Cardiac muscle cell (in vitro differentiated cells and primary cell): ENCODE results near the gene HDAC4. TPM values are rescaled to one million over a fixed set of nuclear protein-coding genes. Genes with fewer than 3 reads are reported as not detected.

Experiments
- DNase-seq, 2 donors: peaks; one replicate each; pipeline versions ENCODE4 v3.0.0 to v3.0.0-alpha.2; 2010 to 2017; ENCODE audit warnings: low read depth in 1 of 2, low spot score in 1 of 2
- H3K27ac ChIP-seq: fragments of 200-600 bp; sonication (generic); 2 replicates; pipeline ENCODE4 v1.5.1; 2016
- H3K27me3 ChIP-seq: fragments of 200-600 bp; sonication (generic); 2 replicates; pipeline ENCODE4 v1.6.0; 2016; ENCODE audit warnings: control low read depth
- H3K36me3 ChIP-seq: fragments of 200-600 bp; sonication (generic); 2 replicates; pipeline ENCODE4 v1.5.1; 2016; ENCODE audit warnings: control low read depth
- H3K4me1 ChIP-seq: fragments of 200-600 bp; sonication (generic); 2 replicates; pipeline ENCODE4 v1.8.1; 2017; ENCODE audit warnings: low read depth, mild to moderate bottlenecking, mixed run types
- H3K4me3 ChIP-seq: fragments of 200-600 bp; sonication (generic); 2 replicates; pipeline ENCODE4 v1.5.1; 2016; ENCODE audit warnings: mild to moderate bottlenecking
- H3K9me3 ChIP-seq: fragments of 200-600 bp; sonication (generic); 2 replicates; pipeline ENCODE4 v1.5.1; 2017; ENCODE audit warnings: low read depth, mild to moderate bottlenecking, control low read depth
- CTCF ChIP-seq: IDR thresholded peaks from 2 replicates; pipeline ENCODE4 v1.5.1; 2012; ENCODE audit warnings: low read depth, mild to moderate bottlenecking, low read length
- polyA plus RNA-seq: library from polyadenylated mRNA; unstranded; fragments of >200 nt; fragmentation: Nextera tagmentation; extraction: Ambion mirVana; gene quantifications from 2 replicates; pipeline ENCODE4 v1.2.1, GENCODE V29; 2016
- total RNA-seq: library from RNA; depleted of rRNA; stranded (reverse); fragments of >200 nt; gene quantifications from 2 replicates; pipeline ENCODE4 v1.2.3, GENCODE V29; 2016

HDAC4 gene
- total and polyA plus RNA-seq, 2 experiments from 2014 or later = 7.0 to 41.6 TPM

- Histone ChIP-seq H3K4me3 (peak overlapping the region; percentile 66), H3K4me1 (peaks cover 30% of the 10 kb centered on the region), H3K27me3 (no peaks in the 10 kb centered on the region), H3K27ac (no peak overlapping the region), H3K9me3 (no peaks in the 10 kb centered on the region), H3K36me3 (no peaks in the 10 kb centered on the region)
- no peak for TF ChIP-seq CTCF
- DNase-seq = peak; percentile 22 to 27
These were observed 1.3 kb downstream of the HDAC4 start for GRCh38 chr2:239399433-239399920.

GRCh38 chr2:239398521-239398921, 2.3 kb downstream of the HDAC4 start:
- Histone ChIP-seq H3K36me3 (no peaks in the 10 kb centered on the region), H3K27me3 (no peaks in the 10 kb centered on the region), H3K4me3 (no peak overlapping the region), H3K27ac (no peak overlapping the region), H3K4me1 (peaks cover 30% of the 10 kb centered on the region), H3K9me3 (no peaks in the 10 kb centered on the region)
- DNase-seq = no peak
- no peak for TF ChIP-seq CTCF

- no peak for DNase-seq
- H3K27ac ChIP-seq = no peak overlapping the region
- no peak for TF ChIP-seq CTCF
- peaks cover 30% of the 10 kb centered on the region for H3K4me1 ChIP-seq
- no peaks in the 10 kb centered on the region for H3K27me3 ChIP-seq
- H3K36me3 ChIP-seq = no peaks in the 10 kb centered on the region
- H3K9me3 ChIP-seq = no peaks in the 10 kb centered on the region
- no peak overlapping the region for H3K4me3 ChIP-seq
These were observed 2.8 kb downstream of the HDAC4 start for GRCh38 chr2:239397931-239398471.

- no peak overlapping the region for H3K4me3 ChIP-seq
- peak in 1 of 2 donors; percentile 10 for DNase-seq
- no peak for TF ChIP-seq CTCF
- H3K4me1 ChIP-seq = peaks cover 26% of the 10 kb centered on the region
- H3K36me3 ChIP-seq = no peaks in the 10 kb centered on the region
- no peak overlapping the region for H3K27ac ChIP-seq
- no peaks in the 10 kb centered on the region for H3K9me3 ChIP-seq
- no peaks in the 10 kb centered on the region for H3K27me3 ChIP-seq
These were observed 3.7 kb downstream of the HDAC4 start for GRCh38 chr2:239396881-239397681.

GRCh38 chr2:239395524-239395923, 5.3 kb downstream of the HDAC4 start:
- H3K4me3 ChIP-seq = no peak overlapping the region
- DNase-seq = peak in 1 of 2 donors; percentile 65
- H3K27me3 ChIP-seq = no peaks in the 10 kb centered on the region
- no peaks in the 10 kb centered on the region for H3K9me3 ChIP-seq
- H3K4me1 ChIP-seq = peaks cover 31% of the 10 kb centered on the region
- no peaks in the 10 kb centered on the region for H3K36me3 ChIP-seq
- TF ChIP-seq CTCF = no peak
- no peak overlapping the region for H3K27ac ChIP-seq
